CD4-positive, alpha-beta T cell treated with Interleukin-6 at 100 ng/mL for 8 hours (primary cell): Measurements from ENCODE around the gene PCP4.

Experiments used
- DNase-seq: peaks from one replicate; pipeline ENCODE4 v3.0.0-alpha.2; 2020; ENCODE audit warnings: mixed read lengths, low spot score

PCP4 gene

GRCh38 chr21:39972976-39973770 lies 105.9 kb downstream of the PCP4 start:
- DNase-seq = no peak

DNA sequence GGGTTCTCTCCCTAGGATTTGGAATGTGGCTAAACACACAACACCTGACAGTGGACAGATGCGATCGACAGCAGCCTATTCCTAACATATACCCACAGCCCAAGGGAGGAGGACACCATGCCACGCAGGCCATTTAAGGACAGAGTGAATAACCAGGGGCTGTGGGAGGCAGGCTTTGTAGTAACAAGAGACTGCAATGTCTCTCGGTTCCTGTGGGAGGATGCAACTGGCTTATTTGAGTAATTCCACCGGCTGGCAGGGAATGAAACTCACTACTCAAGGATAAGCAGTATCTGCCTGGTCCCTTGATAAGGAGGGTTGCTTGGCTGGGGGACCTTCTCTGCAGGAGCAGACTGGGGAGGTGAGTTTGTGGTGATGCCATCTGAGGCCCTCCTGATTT lies 109.6 kb downstream of the PCP4 start:
- DNase-seq = no peak
